ENCODE results near the gene ADAMTS12.
"Not testable (repeated sequence)": the region's sequence is repeated elsewhere in the genome, so short reads cannot be mapped to it uniquely, and the experiment has no call there.

ADAMTS12 gene

DNA sequence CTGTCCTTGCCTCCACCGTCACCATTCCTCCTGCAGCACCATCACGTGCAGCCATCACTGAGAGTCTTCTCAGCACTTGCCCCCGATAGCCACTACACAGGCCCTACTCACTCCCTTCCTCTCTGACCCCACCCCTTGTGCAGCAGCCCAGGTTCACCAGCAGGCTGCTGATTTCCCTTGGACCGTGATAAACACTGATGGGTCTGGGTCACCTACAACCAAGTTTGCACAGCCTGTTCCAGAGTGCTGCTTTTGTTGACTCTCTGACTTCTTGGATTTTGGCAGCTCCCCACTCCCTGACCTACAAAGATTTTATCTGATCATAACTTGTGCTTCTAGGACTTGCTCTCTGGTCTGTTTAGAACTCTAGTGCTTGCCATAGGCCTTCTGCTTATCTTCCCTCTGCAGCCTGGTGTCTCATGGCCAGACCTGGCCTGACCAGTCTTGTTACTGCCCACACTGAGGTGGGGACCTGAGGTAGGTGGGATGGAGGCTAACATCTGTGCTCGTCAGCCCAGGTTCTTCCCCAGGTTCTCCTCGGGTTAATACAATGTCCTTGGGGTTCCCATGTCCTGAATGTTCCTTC, 341.7 kb downstream of the ADAMTS12 start:
- TF ChIP-seq, protein P1, sequence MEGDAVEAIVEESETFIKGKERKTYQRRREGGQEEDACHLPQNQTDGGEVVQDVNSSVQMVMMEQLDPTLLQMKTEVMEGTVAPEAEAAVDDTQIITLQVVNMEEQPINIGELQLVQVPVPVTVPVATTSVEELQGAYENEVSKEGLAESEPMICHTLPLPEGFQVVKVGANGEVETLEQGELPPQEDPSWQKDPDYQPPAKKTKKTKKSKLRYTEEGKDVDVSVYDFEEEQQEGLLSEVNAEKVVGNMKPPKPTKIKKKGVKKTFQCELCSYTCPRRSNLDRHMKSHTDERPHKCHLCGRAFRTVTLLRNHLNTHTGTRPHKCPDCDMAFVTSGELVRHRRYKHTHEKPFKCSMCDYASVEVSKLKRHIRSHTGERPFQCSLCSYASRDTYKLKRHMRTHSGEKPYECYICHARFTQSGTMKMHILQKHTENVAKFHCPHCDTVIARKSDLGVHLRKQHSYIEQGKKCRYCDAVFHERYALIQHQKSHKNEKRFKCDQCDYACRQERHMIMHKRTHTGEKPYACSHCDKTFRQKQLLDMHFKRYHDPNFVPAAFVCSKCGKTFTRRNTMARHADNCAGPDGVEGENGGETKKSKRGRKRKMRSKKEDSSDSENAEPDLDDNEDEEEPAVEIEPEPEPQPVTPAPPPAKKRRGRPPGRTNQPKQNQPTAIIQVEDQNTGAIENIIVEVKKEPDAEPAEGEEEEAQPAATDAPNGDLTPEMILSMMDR (IDR thresholded peaks at IDR 0.05; ENCODE audit: poor library complexity, severe bottlenecking), result no peak
- H3K4me1 ChIP-seq (ENCODE audit: insufficient read depth, poor library complexity, severe bottlenecking), result no peaks in the 10 kb centered on the region
- no peak overlapping the region for H3K27ac ChIP-seq (ENCODE audit: poor library complexity, severe bottlenecking)
- H3K27me3 ChIP-seq (ENCODE audit: insufficient read depth, poor library complexity, severe bottlenecking), result no peaks in the 10 kb centered on the region
- DNase-seq (ENCODE audit: low spot score) (no peak), ATAC-seq (ENCODE audit: low read depth) (no peak)
- no peaks in the 10 kb centered on the region for H3K36me3 ChIP-seq (ENCODE audit: low read depth)
- no peak overlapping the region for H3K4me3 ChIP-seq (ENCODE audit: severe bottlenecking)
- no peaks in the 10 kb centered on the region for H3K9me3 ChIP-seq (ENCODE audit: severe bottlenecking)

DNA sequence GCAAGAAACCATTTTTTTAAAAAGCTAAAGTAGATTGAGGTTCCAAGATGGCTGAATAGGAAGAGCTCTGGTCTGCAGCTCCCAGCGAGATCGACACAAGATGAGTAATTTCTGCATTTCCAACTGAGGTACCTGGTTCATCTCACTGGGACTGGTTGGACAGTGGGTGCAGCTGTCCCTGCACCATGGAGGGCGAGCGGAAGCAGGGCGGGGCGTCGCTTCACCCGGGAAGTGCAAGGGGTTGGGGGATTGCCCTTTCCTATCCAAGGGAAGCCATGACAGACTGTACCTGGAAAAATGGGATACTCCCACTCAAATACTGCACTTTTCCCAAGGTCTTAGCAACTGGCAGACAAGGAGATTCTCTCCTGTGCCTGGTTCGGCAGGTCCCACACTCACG, 352.0 kb downstream of the ADAMTS12 start:
- ATAC-seq (ENCODE audit: low read depth), result not testable (repeated sequence)

DNA sequence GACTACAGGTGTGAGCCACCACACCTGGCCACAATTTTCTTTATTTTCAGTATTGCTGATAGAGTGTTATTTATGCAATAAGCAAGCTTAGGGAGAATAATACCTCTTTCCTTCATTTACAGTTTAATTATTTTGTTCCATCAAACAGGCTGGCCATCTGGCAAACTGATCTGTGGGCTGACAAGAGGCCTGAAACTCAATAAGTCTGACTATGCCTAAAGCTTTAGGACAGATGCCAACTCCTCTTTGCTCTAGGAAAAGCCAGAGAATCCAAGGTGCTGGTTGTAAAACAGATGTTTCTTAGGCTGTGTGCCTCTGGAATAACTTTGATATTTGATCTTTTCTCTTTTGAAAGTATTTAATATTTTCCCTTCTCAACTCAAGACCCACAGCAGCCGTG, 352.6 kb downstream of the ADAMTS12 start:
- Histone ChIP-seq H3K9me3 (ENCODE audit: severe bottlenecking) (no peaks in the 10 kb centered on the region), H3K27me3 (ENCODE audit: insufficient read depth, poor library complexity, severe bottlenecking) (peaks cover 19% of the 10 kb centered on the region), H3K4me3 (ENCODE audit: severe bottlenecking) (no peak overlapping the region), H3K36me3 (ENCODE audit: low read depth) (no peaks in the 10 kb centered on the region), H3K4me1 (ENCODE audit: insufficient read depth, poor library complexity, severe bottlenecking) (no peaks in the 10 kb centered on the region), H3K27ac (ENCODE audit: poor library complexity, severe bottlenecking) (no peak overlapping the region)
- no peak for DNase-seq (ENCODE audit: low spot score)
- TF ChIP-seq, protein P1 (IDR thresholded peaks at IDR 0.05; ENCODE audit: poor library complexity, severe bottlenecking), result no peak
- ATAC-seq (ENCODE audit: low read depth), result no peak

More for the DNA sequence above, 352.0 kb downstream of the ADAMTS12 start:
- H3K9me3 ChIP-seq (ENCODE audit: severe bottlenecking); H3K4me3 ChIP-seq (ENCODE audit: severe bottlenecking); DNase-seq (ENCODE audit: low spot score); H3K4me1 ChIP-seq (ENCODE audit: insufficient read depth, poor library complexity, severe bottlenecking); H3K36me3 ChIP-seq (ENCODE audit: low read depth); H3K27ac ChIP-seq (ENCODE audit: poor library complexity, severe bottlenecking): not testable (repeated sequence)
- peaks cover 22% of the 10 kb centered on the region for H3K27me3 ChIP-seq (ENCODE audit: insufficient read depth, poor library complexity, severe bottlenecking)

DNA sequence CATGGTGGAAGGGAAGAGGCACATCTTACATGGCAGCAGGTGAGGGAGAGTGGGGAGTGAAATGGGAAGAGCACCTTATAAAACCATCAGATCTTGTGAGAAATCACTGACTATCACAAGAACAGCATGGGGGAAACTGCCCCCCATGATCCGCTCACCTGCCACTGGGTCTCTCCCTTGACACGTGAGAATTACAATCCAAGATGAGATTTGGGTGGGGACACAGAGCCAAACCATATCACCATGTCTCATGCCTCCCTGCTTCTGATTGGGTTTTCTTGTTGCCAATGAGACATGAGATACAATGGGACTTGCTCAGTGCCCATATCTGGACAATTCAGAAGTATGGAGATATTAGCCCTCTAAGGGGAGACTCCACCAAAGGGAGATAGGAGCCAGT, 353.6 kb downstream of the ADAMTS12 start:
- Histone ChIP-seq H3K9me3 (ENCODE audit: severe bottlenecking) (no peaks in the 10 kb centered on the region), H3K4me1 (ENCODE audit: insufficient read depth, poor library complexity, severe bottlenecking) (no peaks in the 10 kb centered on the region), H3K27ac (ENCODE audit: poor library complexity, severe bottlenecking) (no peak overlapping the region), H3K27me3 (ENCODE audit: insufficient read depth, poor library complexity, severe bottlenecking) (peaks cover 19% of the 10 kb centered on the region), H3K4me3 (ENCODE audit: severe bottlenecking) (no peak overlapping the region), H3K36me3 (ENCODE audit: low read depth) (no peaks in the 10 kb centered on the region)
- DNase-seq (ENCODE audit: low spot score) (no peak), ATAC-seq (ENCODE audit: low read depth) (no peak)
- TF ChIP-seq, protein P1 (IDR thresholded peaks at IDR 0.05; ENCODE audit: poor library complexity, severe bottlenecking), result no peak

DNA sequence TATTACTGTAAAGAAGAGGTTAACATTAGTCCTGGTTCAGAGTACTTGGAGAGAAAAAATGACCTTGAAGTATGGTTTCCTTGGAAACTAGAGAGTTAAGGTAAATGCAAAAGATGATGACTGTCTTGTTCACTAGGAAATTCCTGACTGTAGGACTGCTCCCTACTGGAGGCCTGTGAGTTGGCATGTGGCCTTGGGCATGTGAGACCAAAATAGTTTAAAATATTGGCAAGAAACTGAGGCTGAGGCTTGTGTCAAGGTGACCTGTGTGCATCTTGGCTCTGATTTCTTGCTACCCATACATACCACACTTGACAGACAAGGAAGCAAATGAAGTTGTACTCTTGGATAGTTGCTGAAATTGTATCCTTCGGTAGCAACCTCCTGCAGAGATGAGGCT, 354.6 kb downstream of the ADAMTS12 start:
- Histone ChIP-seq H3K27ac (ENCODE audit: poor library complexity, severe bottlenecking) (no peak overlapping the region), H3K4me1 (ENCODE audit: insufficient read depth, poor library complexity, severe bottlenecking) (no peaks in the 10 kb centered on the region), H3K9me3 (ENCODE audit: severe bottlenecking) (no peaks in the 10 kb centered on the region), H3K27me3 (ENCODE audit: insufficient read depth, poor library complexity, severe bottlenecking) (peaks cover 14% of the 10 kb centered on the region), H3K36me3 (ENCODE audit: low read depth) (no peaks in the 10 kb centered on the region), H3K4me3 (ENCODE audit: severe bottlenecking) (no peak overlapping the region)
- DNase-seq (ENCODE audit: low spot score) (no peak), ATAC-seq (ENCODE audit: low read depth) (no peak)
- TF ChIP-seq, protein P1 (IDR thresholded peaks at IDR 0.05; ENCODE audit: poor library complexity, severe bottlenecking), result no peak

All from RWPE2 (cell line).